Inflammatory macrophage treated with lipopolysaccharide for 4 hours (primary cell): ENCODE results near the gene LPIN3.

Experiments
- DNase-seq: peaks from one replicate; pipeline ENCODE4 v3.0.0-alpha.2; 2020

LPIN3 gene

GRCh38 chr20:41395667-41396664 is 55.3 kb downstream of the LPIN3 start:
- no peak for DNase-seq

GRCh38 chr20:41398408-41398807 is 57.8 kb downstream of the LPIN3 start:
- DNase-seq, result no peak

- no peak for DNase-seq
These were observed 63.0 kb downstream of the LPIN3 start for GRCh38 chr20:41403604-41404003.

- no peak for DNase-seq
These were observed 64.8 kb downstream of the LPIN3 start for GRCh38 chr20:41405436-41405835.

- no peak for DNase-seq
These were observed 65.7 kb downstream of the LPIN3 start for GRCh38 chr20:41406353-41406752.

- no peak for DNase-seq
These were observed 66.3 kb downstream of the LPIN3 start for GRCh38 chr20:41406896-41407444.

GRCh38 chr20:41407607-41408006 is 67.0 kb downstream of the LPIN3 start:
- DNase-seq, result no peak

GRCh38 chr20:41408156-41408794 is 67.7 kb downstream of the LPIN3 start:
- DNase-seq, result no peak

- DNase-seq, result no peak
These were observed 68.4 kb downstream of the LPIN3 start for GRCh38 chr20:41408986-41409385.
